NCI-H1417 (cell line): ENCODE measurements around the gene SPSB3.

Experiments used
- DNase-seq, 3 experiments: peaks; one replicate each; lab custom pipeline; 2025; lab: John Stamatoyannopoulos, UW

SPSB3 gene

GRCh38 chr16:1788708-1789100 lies 6.3 kb upstream of the SPSB3 start:
- DNase-seq: no peak

GRCh38 chr16:1788095-1788707 lies 5.8 kb upstream of the SPSB3 start:
- DNase-seq: no peak

- DNase-seq: no peak
These were observed 5.1 kb upstream of the SPSB3 start for GRCh38 chr16:1787322-1788094.

GRCh38 chr16:1787056-1787321 lies 4.6 kb upstream of the SPSB3 start:
- no peak for DNase-seq

GRCh38 chr16:1786242-1787055 lies 4.1 kb upstream of the SPSB3 start:
- DNase-seq: no peak

- no peak for DNase-seq
These were observed 3.4 kb upstream of the SPSB3 start for GRCh38 chr16:1785846-1786170.

GRCh38 chr16:1784977-1785845 lies 2.8 kb upstream of the SPSB3 start:
- no peak for DNase-seq

- DNase-seq: peak in 2 of 3 experiments; percentile 60 to 66
These were observed 488 bp downstream of the SPSB3 start for GRCh38 chr16:1781758-1782407.

GRCh38 chr16:1781254-1781653 lies 1.1 kb downstream of the SPSB3 start:
- DNase-seq: no peak

GRCh38 chr16:1780677-1781072 lies 1.7 kb downstream of the SPSB3 start:
- no peak for DNase-seq

- DNase-seq: no peak
These were observed 2.4 kb downstream of the SPSB3 start for GRCh38 chr16:1779741-1780676.

- no peak for DNase-seq
These were observed 3.1 kb downstream of the SPSB3 start for GRCh38 chr16:1779234-1779701.

GRCh38 chr16:1778200-1779179 lies 3.9 kb downstream of the SPSB3 start:
- DNase-seq: peak in 1 of 3 experiments; percentile 4

GRCh38 chr16:1777375-1778199 lies 4.8 kb downstream of the SPSB3 start:
- no peak for DNase-seq

GRCh38 chr16:1776991-1777374 lies 5.4 kb downstream of the SPSB3 start:
- no peak for DNase-seq

GRCh38 chr16:1776672-1776955 lies 5.8 kb downstream of the SPSB3 start:
- DNase-seq: no peak

GRCh38 chr16:1775846-1776671 lies 6.3 kb downstream of the SPSB3 start:
- peak in 1 of 3 experiments; percentile 4 for DNase-seq
